Endothelial cell of umbilical vein (primary cell): Measurements from ENCODE around the gene SPAAR. TPM values are rescaled to one million over a fixed set of nuclear protein-coding genes. Genes with fewer than 3 reads are reported as not detected.

Experiments used
- BruUV-seq: library from RNA; stranded (reverse); fragments of 400-500 nt; replicated peaks from 2 replicates; lab custom pipeline; 2021; lab: Mats Ljungman, UMichigan
- CTCF ChIA-PET: fragments of 300-600, 350-600 bp; sonication (Branson Sonifier 250); formaldehyde crosslinking; loops from one replicate; lab custom pipeline; 2021; ENCODE audit warnings: antibody characterized with exemption, inconsistent platforms; lab: Charles Lee
- POLR2A ChIA-PET: fragments of 300-600, 350-600 bp; sonication (Branson Sonifier 250); formaldehyde crosslinking; loops from one replicate; lab custom pipeline; 2021; ENCODE audit warnings: antibody characterized with exemption, inconsistent platforms; lab: Charles Lee
- DNase-seq: peaks from one replicate; pipeline ENCODE4 v3.0.0-alpha.2; 2011; ENCODE audit warnings: low read depth, low spot score
- FAIRE-seq: peaks from 2 replicates; lab custom pipeline; 2011; peaks lifted over from hg19 to GRCh38; lab: Jason Lieb, UNC
- H2AFZ ChIP-seq: 2 replicates; pipeline ENCODE4 v1.6.0; 2012; ENCODE audit warnings: low read depth, low read length, control low read depth, inconsistent platforms
- H3K27ac ChIP-seq: 2 replicates; pipeline ENCODE4 v1.5.1; 2011; ENCODE audit warnings: low read depth, mild to moderate bottlenecking, control low read depth, low read length, moderate library complexity; ENCODE audit not compliant: insufficient read depth
- H3K27me3 ChIP-seq, 2 experiments: 2 replicates each; pipeline versions ENCODE4 v1.6.0 to v1.6.1; 2011; ENCODE audit warnings: low read length in 2 of 2, mixed read lengths in 1 of 2; ENCODE audit not compliant: control insufficient read depth in 2 of 2, insufficient read depth in 2 of 2
- H3K36me3 ChIP-seq, 2 experiments: 2 replicates in 1 of 2; 3 replicates in 1 of 2; pipeline ENCODE4 v1.5.1; 2011; ENCODE audit warnings: low read length in 2 of 2, mild to moderate bottlenecking in 1 of 2, moderate library complexity in 1 of 2; ENCODE audit not compliant: control insufficient read depth in 2 of 2, insufficient read depth in 2 of 2; ENCODE audit errors: extremely low read depth in 1 of 2
- H3K4me1 ChIP-seq: 3 replicates; pipeline ENCODE4 v1.5.1; 2011; ENCODE audit warnings: mild to moderate bottlenecking, low read length; ENCODE audit not compliant: control insufficient read depth, insufficient read depth; ENCODE audit errors: extremely low read depth
- H3K4me2 ChIP-seq: 2 replicates; pipeline ENCODE4 v1.6.1; 2011; ENCODE audit warnings: low read length, control low read depth, mixed read lengths; ENCODE audit not compliant: insufficient read depth
- H3K4me3 ChIP-seq, 3 experiments: fragments of 200-600 bp in 1 of 3; sonication (generic), shearing (Covaris generic) in 1 of 3; replicated peaks in 1 of 3; 2 replicates each; pipeline ENCODE4 v1.5.1; 2011 to 2016; ENCODE audit warnings: control low read depth in 3 of 3, low read length in 3 of 3, mild to moderate bottlenecking in 2 of 3, inconsistent platforms in 1 of 3, low read depth in 1 of 3, moderate library complexity in 1 of 3; ENCODE audit not compliant: insufficient read depth in 1 of 3
- H3K79me2 ChIP-seq: 2 replicates; pipeline ENCODE4 v1.6.0; 2012; ENCODE audit warnings: low read length, inconsistent platforms; ENCODE audit not compliant: control insufficient read depth, insufficient read depth
- H3K9ac ChIP-seq: replicated peaks from 2 replicates; pipeline ENCODE3; 2011; ENCODE audit warnings: low read length, control low read depth; ENCODE audit not compliant: insufficient read depth; ENCODE audit errors: extremely low read depth
- H3K9me1 ChIP-seq: replicated peaks from 3 replicates; pipeline ENCODE4 v1.6.0; 2011; ENCODE audit warnings: mild to moderate bottlenecking, low read length; ENCODE audit not compliant: control insufficient read depth, insufficient read depth; ENCODE audit errors: extremely low read depth
- H3K9me3 ChIP-seq: replicated peaks from 2 replicates; pipeline ENCODE4 v1.5.1; 2012; ENCODE audit warnings: low read length, inconsistent platforms; ENCODE audit not compliant: control insufficient read depth, insufficient read depth
- H4K20me1 ChIP-seq: replicated peaks from 2 replicates; pipeline ENCODE3; 2011; ENCODE audit warnings: mild to moderate bottlenecking, low read length; ENCODE audit not compliant: control insufficient read depth, insufficient read depth; ENCODE audit errors: extremely low read depth
- EZH2 ChIP-seq: IDR thresholded peaks from 2 replicates; pipeline ENCODE4 v1.6.1; 2012; ENCODE audit warnings: borderline replicate concordance, low read depth, mild to moderate bottlenecking, moderate library complexity, low read length, inconsistent platforms; ENCODE audit not compliant: severe bottlenecking
- FOS ChIP-seq: IDR thresholded peaks from 2 replicates; pipeline ENCODE4 v1.6.1; 2011; ENCODE audit warnings: mild to moderate bottlenecking, low read length, moderate library complexity, borderline replicate concordance; ENCODE audit not compliant: insufficient read depth
- GATA2 ChIP-seq: IDR thresholded peaks from 2 replicates; pipeline ENCODE4 v1.7.0; 2011; ENCODE audit warnings: low read depth, mild to moderate bottlenecking, moderate library complexity, mixed read lengths, low read length; ENCODE audit not compliant: insufficient read length, insufficient read depth
- JUN ChIP-seq: IDR thresholded peaks from 2 replicates; pipeline ENCODE4 v1.6.1; 2011; ENCODE audit warnings: borderline replicate concordance, low read depth; ENCODE audit not compliant: insufficient read length, insufficient read depth
- MYC ChIP-seq: IDR thresholded peaks from one replicate; pipeline ENCODE4 v1.6.1; 2011; ENCODE audit warnings: mild to moderate bottlenecking, low read depth, low read length
- POLR2A ChIP-seq: IDR thresholded peaks from 2 replicates; pipeline ENCODE4 v1.6.1; 2012; ENCODE audit warnings: low read depth, mild to moderate bottlenecking, control low read depth, low read length
- POLR2AphosphoS5 ChIP-seq: IDR thresholded peaks from 2 replicates; pipeline ENCODE4 v1.6.1; 2012; ENCODE audit warnings: low read depth, mild to moderate bottlenecking, control low read depth, low read length, moderate library complexity; ENCODE audit not compliant: insufficient read depth
- dilution Hi-C: fragments of 300-500 bp; cut with MboI; formaldehyde crosslinking; loops from one replicate; pipeline ENCODE4 v1.15.0; 2019; ENCODE audit warnings: low sequenced_read_pairs; ENCODE audit not compliant: extremely low pct_ligation_motif_present
- intact Hi-C: fragments of 100-400 bp; cut with micrococcal nuclease; formaldehyde crosslinking; loops from one replicate; pipeline ENCODE4 v1.10.0; 2022
- polyA plus RNA-seq, 4 experiments: library from polyadenylated mRNA; depleted of rRNA in 3 of 4; stranded (reverse) in 3 of 4; unstranded in 1 of 4; fragments of >200 nt; gene quantifications; 2 replicates each; pipeline versions ENCODE4 v1.2.1 to v1.2.3, GENCODE V29; 2011 to 2012; ENCODE audit warnings: missing spikeins in 1 of 4
- total RNA-seq: library from RNA; stranded (reverse); gene quantifications from 2 replicates; pipeline ENCODE4 v1.2.3, GENCODE V29; 2021
- TF ChIP-seq, protein P1 (sequence below), 2 donors: IDR thresholded peaks; 1 replicate in 1 of 2; 2 replicates in 1 of 2; pipeline ENCODE4 v1.5.1; 2011; ENCODE audit warnings: low read length in 2 of 2, mild to moderate bottlenecking in 2 of 2, moderate library complexity in 2 of 2, control low read depth in 1 of 2, inconsistent platforms in 1 of 2, low read depth in 1 of 2; ENCODE audit not compliant: insufficient read depth in 1 of 2; ENCODE audit errors: extremely low read depth in 1 of 2
- TF ChIP-seq, protein P2 (sequence below): IDR thresholded peaks from 2 replicates; pipeline ENCODE4 v1.6.1; 2011; ENCODE audit not compliant: insufficient read depth, insufficient read length

SPAAR gene
- total and polyA plus RNA-seq, 2 donors (not counting 3 experiments of a cell fraction or from before 2014, with no cell fraction given), result 20.8 to 24.8 TPM

DNA sequence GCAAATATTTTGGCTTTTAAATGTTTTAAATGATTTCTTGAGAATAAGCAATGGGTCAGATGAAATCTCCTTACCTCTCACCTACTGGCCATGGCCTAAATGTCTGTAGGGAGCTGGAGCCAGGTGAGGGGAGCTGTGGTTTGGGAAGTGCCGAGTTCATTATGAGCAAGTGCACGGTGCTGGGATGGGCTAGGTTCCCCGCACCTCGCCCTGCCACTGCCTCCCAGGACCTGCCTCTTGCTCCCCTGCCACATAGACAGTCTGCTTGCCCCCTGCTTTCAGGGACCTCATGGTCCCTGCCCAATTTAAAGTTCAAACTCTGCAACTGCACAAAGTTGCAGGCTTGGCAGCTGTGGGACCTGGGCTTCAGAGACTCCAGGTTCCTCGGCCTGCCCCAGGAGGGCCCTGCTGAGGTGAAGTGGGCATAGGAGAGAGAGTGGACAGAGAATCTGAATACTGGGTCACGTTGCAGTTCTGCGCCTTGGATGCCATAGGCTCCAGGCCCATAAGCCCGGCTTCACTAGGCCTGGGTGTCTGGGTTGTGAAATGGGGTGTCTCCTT, 44.5 kb upstream of the SPAAR start:
- TF ChIP-seq EZH2 (no peak), POLR2A (no peak), GATA2 (no peak), MYC (no peak), FOS (no peak), POLR2AphosphoS5 (no peak), JUN (no peak)
- TF ChIP-seq, protein P1, sequence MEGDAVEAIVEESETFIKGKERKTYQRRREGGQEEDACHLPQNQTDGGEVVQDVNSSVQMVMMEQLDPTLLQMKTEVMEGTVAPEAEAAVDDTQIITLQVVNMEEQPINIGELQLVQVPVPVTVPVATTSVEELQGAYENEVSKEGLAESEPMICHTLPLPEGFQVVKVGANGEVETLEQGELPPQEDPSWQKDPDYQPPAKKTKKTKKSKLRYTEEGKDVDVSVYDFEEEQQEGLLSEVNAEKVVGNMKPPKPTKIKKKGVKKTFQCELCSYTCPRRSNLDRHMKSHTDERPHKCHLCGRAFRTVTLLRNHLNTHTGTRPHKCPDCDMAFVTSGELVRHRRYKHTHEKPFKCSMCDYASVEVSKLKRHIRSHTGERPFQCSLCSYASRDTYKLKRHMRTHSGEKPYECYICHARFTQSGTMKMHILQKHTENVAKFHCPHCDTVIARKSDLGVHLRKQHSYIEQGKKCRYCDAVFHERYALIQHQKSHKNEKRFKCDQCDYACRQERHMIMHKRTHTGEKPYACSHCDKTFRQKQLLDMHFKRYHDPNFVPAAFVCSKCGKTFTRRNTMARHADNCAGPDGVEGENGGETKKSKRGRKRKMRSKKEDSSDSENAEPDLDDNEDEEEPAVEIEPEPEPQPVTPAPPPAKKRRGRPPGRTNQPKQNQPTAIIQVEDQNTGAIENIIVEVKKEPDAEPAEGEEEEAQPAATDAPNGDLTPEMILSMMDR (IDR thresholded peaks at IDR 0.05; ENCODE audit: extremely low read depth in 1 of 2, insufficient read depth in 1 of 2, low read depth in 1 of 2, low read length in 2 of 2), result no peak
- TF ChIP-seq, protein P2, sequence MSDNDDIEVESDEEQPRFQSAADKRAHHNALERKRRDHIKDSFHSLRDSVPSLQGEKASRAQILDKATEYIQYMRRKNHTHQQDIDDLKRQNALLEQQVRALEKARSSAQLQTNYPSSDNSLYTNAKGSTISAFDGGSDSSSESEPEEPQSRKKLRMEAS, result no peak
- H3K79me2 ChIP-seq, result no peaks in the 10 kb centered on the region
- peaks cover 8 to 24% of the 10 kb centered on the region in 2 experiments for H3K27me3 ChIP-seq
- DNase-seq (no peak), FAIRE-seq (no peak)
- no peaks in the 10 kb centered on the region for H4K20me1 ChIP-seq
- intact Hi-C loops (loop anchor here (2.0 kb wide), 1 partner anchor 16 kb away; no protein-coding TSS in a partner anchor), dilution Hi-C loops (no loop called here)
- no peaks in the 10 kb centered on the region for H3K4me1 ChIP-seq
- CTCF ChIA-PET, result interaction anchor here (0.9 to 2.6 kb wide), 3 partner anchors 14 to 39 kb away, joined by 3 to 7 read pairs (median 3); no protein-coding TSS in a partner anchor
- H3K4me3 ChIP-seq, result no peak overlapping the region
- no peaks in the 10 kb centered on the region for H3K36me3 ChIP-seq
- no peak overlapping the region for H3K9ac ChIP-seq
- H3K27ac ChIP-seq, result no peak overlapping the region
- BruUV-seq, result no TSS peak
- H2AFZ ChIP-seq, result no peak overlapping the region
- H3K9me1 ChIP-seq, result no peaks in the 10 kb centered on the region
- POLR2A ChIA-PET, result no interaction called here
- H3K9me3 ChIP-seq, result no peaks in the 10 kb centered on the region
- no peak overlapping the region for H3K4me2 ChIP-seq
